ENCODE results near the gene GPRASP1. TPM values are rescaled to one million over a fixed set of nuclear protein-coding genes. Genes with fewer than 3 reads are reported as not detected.

GPRASP1 gene
- total and polyA plus RNA-seq, 2 of the 13 experiments (the other 11 are each of a cell fraction or from before 2014, with no cell fraction given) = 0.38 to 1.4 TPM

DNA sequence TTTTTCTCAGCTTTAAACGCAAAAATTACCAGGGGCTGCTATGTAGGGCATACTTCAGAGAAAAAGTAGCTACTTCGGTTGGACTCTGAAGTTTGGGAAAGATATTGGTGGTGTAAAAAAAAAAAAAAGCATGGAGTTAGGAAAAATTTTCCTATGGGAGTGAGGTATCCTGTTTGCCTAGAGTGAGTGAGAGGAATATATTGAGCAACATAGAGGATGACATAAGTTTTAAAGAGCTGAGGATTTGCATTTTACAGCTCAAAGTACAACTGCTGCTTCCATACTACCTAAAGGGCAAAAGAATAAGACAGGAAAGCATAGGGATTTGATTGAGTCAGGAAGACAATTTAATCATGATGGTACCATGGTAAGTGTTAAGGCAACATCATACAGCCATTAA, 7.3 kb downstream of the GPRASP1 start (continued):
- TF ChIP-seq ATF7 (IDR thresholded peaks at IDR 0.05) = peak; percentile 59
- TF ChIP-seq ATF7 (CRISPR knock-in tag; IDR thresholded peaks at IDR 0.05) = no peak
- peak; percentile 64 for TF ChIP-seq HNF4A (CRISPR knock-in tag; IDR thresholded peaks at IDR 0.05)
- no peak for TF ChIP-seq HCFC1 (IDR thresholded peaks at IDR 0.05; ENCODE audit: low read depth, low read length)
- TF ChIP-seq FOXK2 (IDR thresholded peaks at IDR 0.05) = no peak; the same call in 1 of the 2 replicates
- TF ChIP-seq, protein P1, sequence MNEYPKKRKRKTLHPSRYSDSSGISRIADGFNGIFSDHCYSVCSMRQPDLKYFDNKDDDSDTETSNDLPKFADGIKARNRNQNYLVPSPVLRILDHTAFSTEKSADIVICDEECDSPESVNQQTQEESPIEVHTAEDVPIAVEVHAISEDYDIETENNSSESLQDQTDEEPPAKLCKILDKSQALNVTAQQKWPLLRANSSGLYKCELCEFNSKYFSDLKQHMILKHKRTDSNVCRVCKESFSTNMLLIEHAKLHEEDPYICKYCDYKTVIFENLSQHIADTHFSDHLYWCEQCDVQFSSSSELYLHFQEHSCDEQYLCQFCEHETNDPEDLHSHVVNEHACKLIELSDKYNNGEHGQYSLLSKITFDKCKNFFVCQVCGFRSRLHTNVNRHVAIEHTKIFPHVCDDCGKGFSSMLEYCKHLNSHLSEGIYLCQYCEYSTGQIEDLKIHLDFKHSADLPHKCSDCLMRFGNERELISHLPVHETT (CRISPR knock-in tag; conservative IDR thresholded peaks at IDR 0.05) = no peak
- TF ChIP-seq KLF12 (CRISPR knock-in tag; IDR thresholded peaks at IDR 0.05; ENCODE audit: borderline replicate concordance) = no peak
- TF ChIP-seq SOX5 (CRISPR knock-in tag; IDR thresholded peaks at IDR 0.05; ENCODE audit: borderline replicate concordance) = 0 out of 2 replicates have a peak, but pooled peaks have one; percentile 16
- TF ChIP-seq ZEB1 (IDR thresholded peaks at IDR 0.05; ENCODE audit: insufficient replicate concordance, low read depth) = no peak
- TF ChIP-seq JUNB (CRISPR knock-in tag; IDR thresholded peaks at IDR 0.05; ENCODE audit: borderline replicate concordance) = no peak
- no peak for TF ChIP-seq CREB1 (IDR thresholded peaks at IDR 0.05)
- TF ChIP-seq CREB1 (CRISPR knock-in tag; IDR thresholded peaks at IDR 0.05) = 0 out of 2 replicates have a peak, but pooled peaks have one; percentile 13
- no peak for TF ChIP-seq ZNF44 (CRISPR knock-in tag; IDR thresholded peaks at IDR 0.05)
- TF ChIP-seq, protein P2, sequence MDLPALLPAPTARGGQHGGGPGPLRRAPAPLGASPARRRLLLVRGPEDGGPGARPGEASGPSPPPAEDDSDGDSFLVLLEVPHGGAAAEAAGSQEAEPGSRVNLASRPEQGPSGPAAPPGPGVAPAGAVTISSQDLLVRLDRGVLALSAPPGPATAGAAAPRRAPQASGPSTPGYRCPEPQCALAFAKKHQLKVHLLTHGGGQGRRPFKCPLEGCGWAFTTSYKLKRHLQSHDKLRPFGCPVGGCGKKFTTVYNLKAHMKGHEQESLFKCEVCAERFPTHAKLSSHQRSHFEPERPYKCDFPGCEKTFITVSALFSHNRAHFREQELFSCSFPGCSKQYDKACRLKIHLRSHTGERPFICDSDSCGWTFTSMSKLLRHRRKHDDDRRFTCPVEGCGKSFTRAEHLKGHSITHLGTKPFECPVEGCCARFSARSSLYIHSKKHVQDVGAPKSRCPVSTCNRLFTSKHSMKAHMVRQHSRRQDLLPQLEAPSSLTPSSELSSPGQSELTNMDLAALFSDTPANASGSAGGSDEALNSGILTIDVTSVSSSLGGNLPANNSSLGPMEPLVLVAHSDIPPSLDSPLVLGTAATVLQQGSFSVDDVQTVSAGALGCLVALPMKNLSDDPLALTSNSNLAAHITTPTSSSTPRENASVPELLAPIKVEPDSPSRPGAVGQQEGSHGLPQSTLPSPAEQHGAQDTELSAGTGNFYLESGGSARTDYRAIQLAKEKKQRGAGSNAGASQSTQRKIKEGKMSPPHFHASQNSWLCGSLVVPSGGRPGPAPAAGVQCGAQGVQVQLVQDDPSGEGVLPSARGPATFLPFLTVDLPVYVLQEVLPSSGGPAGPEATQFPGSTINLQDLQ (CRISPR knock-in tag; IDR thresholded peaks at IDR 0.05) = no peak
- TF ChIP-seq ZNF274 (CRISPR knock-in tag; IDR thresholded peaks at IDR 0.05) = no peak
- peak; percentile 87; the same call in 1 of the 2 replicates for TF ChIP-seq CEBPB (IDR thresholded peaks at IDR 0.05; ENCODE audit: borderline replicate concordance, low read depth, low read length)
- TF ChIP-seq ZNF138 (CRISPR knock-in tag; IDR thresholded peaks at IDR 0.05; ENCODE audit: low read depth) = no peak
- TF ChIP-seq MTF1 (CRISPR knock-in tag; IDR thresholded peaks at IDR 0.05) = no peak
- TF ChIP-seq NCOA5 (CRISPR knock-in tag; IDR thresholded peaks at IDR 0.05) = no peak
- 0 out of 4 replicates have a peak, but pooled peaks of 1 of the 2 experiments have one; percentile 11 for TF ChIP-seq EP300 (IDR thresholded peaks at IDR 0.05; ENCODE audit: low read depth in 2 of 2, low read length in 2 of 2)
- TF ChIP-seq EP300 (CRISPR knock-in tag; IDR thresholded peaks at IDR 0.05; ENCODE audit: borderline replicate concordance) = no peak
- TF ChIP-seq THYN1 (CRISPR knock-in tag; IDR thresholded peaks at IDR 0.05; ENCODE audit: borderline replicate concordance, low read depth) = no peak
- peak; percentile 39; the same call in 1 of the 2 replicates for TF ChIP-seq SAP130 (CRISPR knock-in tag; IDR thresholded peaks at IDR 0.05; ENCODE audit: low read depth)
- TF ChIP-seq FOXJ3 (CRISPR knock-in tag; IDR thresholded peaks at IDR 0.05; ENCODE audit: borderline replicate concordance) = no peak
- TF ChIP-seq SP1 (IDR thresholded peaks at IDR 0.05) = no peak
- no peak for TF ChIP-seq SP1 (CRISPR knock-in tag; IDR thresholded peaks at IDR 0.05)
- no peak for TF ChIP-seq SMC3 (IDR thresholded peaks at IDR 0.05; ENCODE audit: low read length)
- TF ChIP-seq SNRNP70 (IDR thresholded peaks at IDR 0.05; ENCODE audit: low read depth, low read length) = no peak
- TF ChIP-seq ARHGAP35 (CRISPR knock-in tag; IDR thresholded peaks at IDR 0.05; ENCODE audit: borderline replicate concordance) = no peak
- no peak for TF ChIP-seq GABPB1 (CRISPR knock-in tag; IDR thresholded peaks at IDR 0.05)
- no peak for TF ChIP-seq ZNF317 (CRISPR knock-in tag; IDR thresholded peaks at IDR 0.05)
- TF ChIP-seq IRF2 (CRISPR knock-in tag; IDR thresholded peaks at IDR 0.05) = no peak
- TF ChIP-seq ZFY (CRISPR knock-in tag; IDR thresholded peaks at IDR 0.05) = no peak
